ENCODE data around the gene HSPA1A.

- no peak for TF ChIP-seq CTCF (IDR thresholded peaks at IDR 0.05; ENCODE audit: low read depth, low read length)
- no peak for TF ChIP-seq EZH2phosphoT487 (IDR thresholded peaks at IDR 0.05; ENCODE audit: low read depth)
These were observed 22.2 kb downstream of the HSPA1A start for GRCh38 chr6:31837369-31838113.

All from OCI-LY3 (cell line).